Heart right ventricle (tissue), 16 donors: ENCODE results near the gene EGLN1. TPM values are rescaled to one million over a fixed set of nuclear protein-coding genes. Genes with fewer than 3 reads are reported as not detected.

ENCODE experiments used
- ATAC-seq, 8 donors: fragments of 200-7000 bp; cut with Tn5 transposase; one replicate each; pipeline ENCODE4 v1.9.1; 2020; ENCODE audit warnings: mild to moderate bottlenecking in 8 of 8, moderate library complexity in 8 of 8, moderate number of reproducible peaks in 1 of 8
- DNase-seq, 2 donors: peaks; one replicate each; pipeline ENCODE4 v3.0.0-alpha.2; 2020
- H3K27ac ChIP-seq, 10 donors: fragments of 200-600 bp; sonication (generic) in 2 of 10; one replicate each; pipeline versions ENCODE4 v1.5.0 to v1.8.0; 2020 to 2022; ENCODE audit warnings: mild to moderate bottlenecking in 3 of 10
- H3K27me3 ChIP-seq, 7 donors: fragments of 200-600 bp; one replicate each; pipeline ENCODE4 v1.8.0; 2021 to 2022; ENCODE audit warnings: mild to moderate bottlenecking in 2 of 7
- H3K36me3 ChIP-seq, 9 donors: fragments of 200-600 bp; sonication (generic) in 1 of 9; one replicate each; pipeline versions ENCODE4 v1.5.0 to v1.8.0; 2020 to 2022; ENCODE audit warnings: mild to moderate bottlenecking in 2 of 9
- H3K4me1 ChIP-seq, 9 donors: fragments of 200-600 bp; sonication (generic) in 1 of 9; one replicate each; pipeline versions ENCODE4 v1.5.0 to v1.8.0; 2020 to 2022; ENCODE audit warnings: mild to moderate bottlenecking in 4 of 9
- H3K4me3 ChIP-seq, 10 donors: fragments of 200-600 bp; sonication (generic) in 2 of 10; one replicate each; pipeline versions ENCODE4 v1.5.0 to v1.8.0; 2020 to 2022; ENCODE audit warnings: mild to moderate bottlenecking in 7 of 10, moderate library complexity in 2 of 10
- H3K9me3 ChIP-seq, 11 donors: fragments of 200-600 bp in 10 of 11; sonication (generic) in 2 of 11; one replicate each; pipeline versions ENCODE4 v1.5.0 to v1.8.0; 2013 to 2022; ENCODE audit warnings: mild to moderate bottlenecking in 2 of 11, control low read depth in 1 of 11, moderate library complexity in 1 of 11
- CTCF ChIP-seq, 9 donors: fragments of 200-600 bp; sonication (generic) in 2 of 9; IDR thresholded peaks; one replicate each; pipeline versions ENCODE4 v1.5.0 to v1.8.0; 2021 to 2022; ENCODE audit warnings: antibody characterized with exemption in 9 of 9, mild to moderate bottlenecking in 5 of 9, moderate library complexity in 1 of 9
- WGBS, 2 donors: extraction: QIAGEN DNeasy Blood & Tissue Kit; methylation state at CpG; one replicate each; pipeline ENCODE4 v1.1.7; 2013; ENCODE audit warnings: inconsistent platforms in 1 of 2; 5-methylcytosine and 5-hydroxymethylcytosine counted together
- intact Hi-C, 10 donors: fragments of 100-400 bp; cut with DNase I; formaldehyde crosslinking; loops; one replicate each; pipeline versions ENCODE4 v1.11.1 to v1.14.2; 2022
- polyA plus RNA-seq, 2 donors: library from polyadenylated mRNA; stranded (reverse); fragments of 200-250 nt; gene quantifications; one replicate each; pipeline ENCODE4 v1.2.3, GENCODE V29; 2013
- total RNA-seq, 10 donors: library from RNA; stranded (reverse); fragmentation: NEBNext Ultra II Directional in 3 of 10; extraction: Animal tissue kit (Norgen Biotek cat#: 25700) in 3 of 10; gene quantifications; one replicate each; pipeline versions ENCODE4 v1.2.1 to v1.2.4, GENCODE V29; 2021 to 2023
- donor health status: Arrhythmogenic right ventricular cardiomyopathy.
- donor health status: ischemic (EF 13 %, LVEDD 7.1; RV severe dilation, severe dysfunction).
- donor health status: healthy with polysubstance abuse.
- donor health status: DM: no; HTN: yes; CAD: no.
- donor health status: DM: no; HTN: no; CAD: no.
- donor health status: ischemic (EF 25% LVEDD 6.9; RV normal size, moderate dysfunction).
- donor health status: ischemic (EF 25% LVEDD 5.7; RV mildly dilated, moderate dysfunction).
- donor health status: healthy.
- donor health status: DM: yes; HTN: yes; CAD: no.
- donor health status: Ischemic cardiomyopathy.
- donor health status: ischemic (EF 35%, LVEDD 5.7; RV mildly dilated, moderate dysfunction).
- donor health status: nonischemic (EF 11% LVEDD 7.7; RV severe dilation, severe dysfunction).
- donor health status: DM: yes; HTN: yes; CAD: no.
- donor health status: PGD.
- donor health status: ischemic (EF 29% LVEDD 5.4; RV normal size, mild dysfunction).
- donor health status: nonischemic (EF 23%, LVEDD 6.1; RV moderate dilation, normal function).

The EGLN1 gene
- total and polyA plus RNA-seq, 12 donors = 13.0 to 104 (median 65.8) TPM

- H3K27me3 ChIP-seq = no peaks in the 10 kb centered on the region
- intact Hi-C loops = no loop called here
- WGBS, 2 donors = 79 to 90% methylated on average over 5 of the region's 5 CpGs
Measured at GRCh38 chr1:231387770-231388669, 34.1 kb downstream of the EGLN1 start.

GRCh38 chr1:231386466-231386865, 35.6 kb downstream of the EGLN1 start:
- TF ChIP-seq CTCF (IDR thresholded peaks at IDR 0.05) = no peak
- no peak overlapping the region for H3K27ac ChIP-seq

More at GRCh38 chr1:231387770-231388669, 34.1 kb downstream of the EGLN1 start:
- Histone ChIP-seq H3K36me3 (peaks cover 0 to 7% (median 0%) of the 10 kb centered on the region in 9 donors), H3K9me3 (no peaks in the 10 kb centered on the region), H3K27ac (peak overlapping the region in 1 of 10 donors; percentile 17), H3K4me1 (peaks cover 2 to 90% (median 70%) of the 10 kb centered on the region in 9 donors), H3K4me3 (no peak overlapping the region)
- ATAC-seq (no peak), DNase-seq (no peak)
- TF ChIP-seq CTCF (IDR thresholded peaks at IDR 0.05) = no peak

GRCh38 chr1:231385416-231385748, 36.7 kb downstream of the EGLN1 start:
- TF ChIP-seq CTCF (IDR thresholded peaks at IDR 0.05) = no peak
- Histone ChIP-seq H3K36me3 (peaks cover 0 to 7% (median 0%) of the 10 kb centered on the region in 9 donors), H3K4me1 (peaks cover 5 to 94% (median 69%) of the 10 kb centered on the region in 9 donors), H3K27me3 (no peaks in the 10 kb centered on the region), H3K27ac (peak overlapping the region in 1 of 10 donors; percentile 22), H3K4me3 (no peak overlapping the region), H3K9me3 (no peaks in the 10 kb centered on the region)
- 71 to 80% methylated on average over 2 of the region's 2 CpGs for WGBS, 2 donors
- intact Hi-C loops = no loop called here
- ATAC-seq = peak in 1 of 8 donors; percentile 5
- DNase-seq = no peak

More at GRCh38 chr1:231386466-231386865, 35.6 kb downstream of the EGLN1 start:
- ATAC-seq (no peak), DNase-seq (no peak)
- Histone ChIP-seq H3K4me3 (no peak overlapping the region), H3K36me3 (peaks cover 0 to 7% (median 0%) of the 10 kb centered on the region in 9 donors), H3K4me1 (peaks cover 5 to 91% (median 66%) of the 10 kb centered on the region in 9 donors), H3K9me3 (no peaks in the 10 kb centered on the region), H3K27me3 (no peaks in the 10 kb centered on the region)
- intact Hi-C loops = no loop called here

- peaks cover 5 to 90% (median 65%) of the 10 kb centered on the region in 9 donors for H3K4me1 ChIP-seq
- no peak for DNase-seq
- H3K4me3 ChIP-seq = no peak overlapping the region
- H3K36me3 ChIP-seq = peaks cover 0 to 7% (median 0%) of the 10 kb centered on the region in 9 donors
- peak in 1 of 8 donors; percentile 27 for ATAC-seq
- intact Hi-C loops = loop anchor here in 1 of 10 donors (5.0 kb wide), 1 partner anchor 32 kb away; no protein-coding TSS in a partner anchor
- no peak for TF ChIP-seq CTCF (IDR thresholded peaks at IDR 0.05)
- H3K9me3 ChIP-seq = no peaks in the 10 kb centered on the region
- peak overlapping the region in 1 of 10 donors; percentile 22 for H3K27ac ChIP-seq
- no peaks in the 10 kb centered on the region for H3K27me3 ChIP-seq
- WGBS, 2 donors = 73 to 83% methylated on average over 6 of the region's 6 CpGs
Measured at GRCh38 chr1:231384696-231385415, 37.2 kb downstream of the EGLN1 start.
